Measurements from ENCODE around the gene RSRC1.

RSRC1 gene

DNA sequence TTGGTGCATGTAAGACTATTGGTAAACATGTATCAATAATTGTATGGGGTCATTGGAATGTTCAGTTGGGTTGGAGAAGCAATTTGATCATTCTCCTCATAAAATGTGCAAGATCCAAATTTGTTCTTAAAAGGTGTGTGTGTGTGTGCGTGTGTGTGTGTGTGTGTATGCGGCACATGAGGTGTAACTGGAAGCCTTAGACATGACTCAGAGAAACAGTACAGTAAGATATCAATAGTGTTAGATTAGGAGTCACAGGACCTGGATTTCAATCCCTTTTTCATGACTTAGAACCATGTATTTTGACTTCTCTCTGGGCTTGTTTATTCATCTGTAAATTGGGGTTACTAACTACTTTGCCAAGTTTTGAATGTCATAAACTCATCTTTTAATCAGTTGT is 38.3 kb downstream of the RSRC1 start:
- TF ChIP-seq, protein P1, sequence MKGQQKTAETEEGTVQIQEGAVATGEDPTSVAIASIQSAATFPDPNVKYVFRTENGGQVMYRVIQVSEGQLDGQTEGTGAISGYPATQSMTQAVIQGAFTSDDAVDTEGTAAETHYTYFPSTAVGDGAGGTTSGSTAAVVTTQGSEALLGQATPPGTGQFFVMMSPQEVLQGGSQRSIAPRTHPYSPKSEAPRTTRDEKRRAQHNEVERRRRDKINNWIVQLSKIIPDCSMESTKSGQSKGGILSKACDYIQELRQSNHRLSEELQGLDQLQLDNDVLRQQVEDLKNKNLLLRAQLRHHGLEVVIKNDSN (IDR thresholded peaks at IDR 0.05) = no peak
- TF ChIP-seq NFIC (IDR thresholded peaks at IDR 0.05) = no peak
- TF ChIP-seq TEAD4 (IDR thresholded peaks at IDR 0.05) = no peak
- TF ChIP-seq FOXM1 (IDR thresholded peaks at IDR 0.05; ENCODE audit: borderline replicate concordance, low read depth) = no peak
- TF ChIP-seq EP300 (IDR thresholded peaks at IDR 0.05; ENCODE audit: borderline replicate concordance) = no peak
- TF ChIP-seq EGR1 (IDR thresholded peaks at IDR 0.05) = no peak
- TF ChIP-seq CEBPB (IDR thresholded peaks at IDR 0.05) = no peak
- no peak for TF ChIP-seq ZBTB7A (IDR thresholded peaks at IDR 0.05; ENCODE audit: low read depth)
- TF ChIP-seq YY1 (IDR thresholded peaks at IDR 0.05; ENCODE audit: low read depth) = no peak
- no peak for TF ChIP-seq TAF1 (IDR thresholded peaks at IDR 0.05; ENCODE audit: low read depth)

DNA sequence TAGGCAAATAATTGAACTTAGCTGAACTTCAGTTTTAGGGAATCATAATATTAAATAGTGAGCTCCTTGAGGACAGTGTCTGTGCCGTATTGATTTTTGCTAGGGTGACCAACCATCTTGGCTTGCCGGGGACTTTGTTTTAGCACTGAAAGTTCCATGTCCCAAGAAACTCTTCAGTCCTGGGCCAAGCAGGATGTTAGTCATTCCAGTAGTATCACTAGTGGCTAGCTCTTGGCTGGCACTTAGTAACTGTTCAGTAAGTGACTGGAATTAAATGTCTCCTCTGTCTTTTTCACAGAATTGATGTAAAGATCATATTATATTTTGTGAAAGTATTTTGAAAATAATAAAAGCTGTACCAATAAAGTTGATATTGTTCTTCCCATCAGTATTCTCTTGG is 42.3 kb downstream of the RSRC1 start:
- no peak for TF ChIP-seq CEBPB (IDR thresholded peaks at IDR 0.05)
- TF ChIP-seq FOXM1 (IDR thresholded peaks at IDR 0.05; ENCODE audit: borderline replicate concordance, low read depth) = no peak
- TF ChIP-seq, protein P2, sequence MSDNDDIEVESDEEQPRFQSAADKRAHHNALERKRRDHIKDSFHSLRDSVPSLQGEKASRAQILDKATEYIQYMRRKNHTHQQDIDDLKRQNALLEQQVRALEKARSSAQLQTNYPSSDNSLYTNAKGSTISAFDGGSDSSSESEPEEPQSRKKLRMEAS (IDR thresholded peaks at IDR 0.05) = no peak
- no peak for TF ChIP-seq TCF12 (IDR thresholded peaks at IDR 0.05; ENCODE audit: low read depth)
- no peak for TF ChIP-seq TEAD4 (IDR thresholded peaks at IDR 0.05)
- TF ChIP-seq, protein P3, sequence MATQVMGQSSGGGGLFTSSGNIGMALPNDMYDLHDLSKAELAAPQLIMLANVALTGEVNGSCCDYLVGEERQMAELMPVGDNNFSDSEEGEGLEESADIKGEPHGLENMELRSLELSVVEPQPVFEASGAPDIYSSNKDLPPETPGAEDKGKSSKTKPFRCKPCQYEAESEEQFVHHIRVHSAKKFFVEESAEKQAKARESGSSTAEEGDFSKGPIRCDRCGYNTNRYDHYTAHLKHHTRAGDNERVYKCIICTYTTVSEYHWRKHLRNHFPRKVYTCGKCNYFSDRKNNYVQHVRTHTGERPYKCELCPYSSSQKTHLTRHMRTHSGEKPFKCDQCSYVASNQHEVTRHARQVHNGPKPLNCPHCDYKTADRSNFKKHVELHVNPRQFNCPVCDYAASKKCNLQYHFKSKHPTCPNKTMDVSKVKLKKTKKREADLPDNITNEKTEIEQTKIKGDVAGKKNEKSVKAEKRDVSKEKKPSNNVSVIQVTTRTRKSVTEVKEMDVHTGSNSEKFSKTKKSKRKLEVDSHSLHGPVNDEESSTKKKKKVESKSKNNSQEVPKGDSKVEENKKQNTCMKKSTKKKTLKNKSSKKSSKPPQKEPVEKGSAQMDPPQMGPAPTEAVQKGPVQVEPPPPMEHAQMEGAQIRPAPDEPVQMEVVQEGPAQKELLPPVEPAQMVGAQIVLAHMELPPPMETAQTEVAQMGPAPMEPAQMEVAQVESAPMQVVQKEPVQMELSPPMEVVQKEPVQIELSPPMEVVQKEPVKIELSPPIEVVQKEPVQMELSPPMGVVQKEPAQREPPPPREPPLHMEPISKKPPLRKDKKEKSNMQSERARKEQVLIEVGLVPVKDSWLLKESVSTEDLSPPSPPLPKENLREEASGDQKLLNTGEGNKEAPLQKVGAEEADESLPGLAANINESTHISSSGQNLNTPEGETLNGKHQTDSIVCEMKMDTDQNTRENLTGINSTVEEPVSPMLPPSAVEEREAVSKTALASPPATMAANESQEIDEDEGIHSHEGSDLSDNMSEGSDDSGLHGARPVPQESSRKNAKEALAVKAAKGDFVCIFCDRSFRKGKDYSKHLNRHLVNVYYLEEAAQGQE (IDR thresholded peaks at IDR 0.05; ENCODE audit: low read depth) = no peak
- no peak for TF ChIP-seq EGR1 (IDR thresholded peaks at IDR 0.05)
- no peak for TF ChIP-seq ZBTB7A (IDR thresholded peaks at IDR 0.05; ENCODE audit: low read depth)
- no peak for TF ChIP-seq NFIC (IDR thresholded peaks at IDR 0.05)
- TF ChIP-seq CREB1 (IDR thresholded peaks at IDR 0.05; ENCODE audit: low read depth) = no peak
- TF ChIP-seq TAF1 (IDR thresholded peaks at IDR 0.05; ENCODE audit: low read depth) = no peak
- TF ChIP-seq, protein P1 (IDR thresholded peaks at IDR 0.05) = no peak
- no peak for TF ChIP-seq EP300 (IDR thresholded peaks at IDR 0.05; ENCODE audit: borderline replicate concordance)

DNA sequence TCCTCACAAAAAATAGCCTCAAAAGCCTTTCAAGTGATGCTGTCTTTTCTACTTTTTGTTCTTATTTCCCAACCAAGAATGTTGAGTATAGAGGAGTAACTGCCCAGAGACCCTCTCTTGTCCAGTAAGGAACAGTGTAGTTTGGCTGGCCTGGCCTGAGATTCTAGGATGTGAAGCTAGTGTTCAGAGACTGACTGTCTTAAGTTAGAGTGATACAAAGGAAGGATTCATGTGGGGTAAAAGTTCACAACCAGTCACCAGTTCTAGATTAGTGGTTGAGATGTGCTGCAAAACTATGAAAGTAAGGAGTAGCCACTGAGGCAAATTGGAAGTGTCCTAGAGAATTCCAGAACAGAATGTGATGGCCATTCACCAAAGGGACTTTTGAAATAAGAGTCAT is 49.1 kb downstream of the RSRC1 start:
- TF ChIP-seq FOXM1 (IDR thresholded peaks at IDR 0.05; ENCODE audit: borderline replicate concordance, low read depth) (no peak), CREB1 (IDR thresholded peaks at IDR 0.05; ENCODE audit: low read depth) (no peak)
- TF ChIP-seq, protein P1 (IDR thresholded peaks at IDR 0.05) = no peak

DNA sequence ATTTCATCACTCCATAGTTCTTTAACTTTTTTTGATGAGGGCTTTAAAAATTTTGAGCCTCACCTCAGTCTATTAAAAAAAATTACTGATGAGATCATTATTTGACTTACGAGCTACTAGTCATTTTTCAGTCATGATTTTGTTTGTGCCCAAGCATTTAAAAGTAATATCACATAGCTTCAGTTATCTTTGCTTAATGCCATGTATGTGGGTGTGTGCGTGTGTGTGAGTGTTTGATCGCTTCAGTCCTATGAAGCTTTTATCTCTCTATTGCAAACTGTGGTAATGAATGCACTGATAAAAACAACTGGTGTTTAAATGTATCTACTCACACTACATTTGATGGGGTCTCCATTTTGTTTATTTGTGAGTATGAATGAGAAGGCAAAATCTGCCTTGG is 49.8 kb downstream of the RSRC1 start:
- TF ChIP-seq, protein P3 (IDR thresholded peaks at IDR 0.05; ENCODE audit: low read depth) = no peak
- TF ChIP-seq TCF12 (IDR thresholded peaks at IDR 0.05; ENCODE audit: low read depth) (no peak), FOXM1 (IDR thresholded peaks at IDR 0.05; ENCODE audit: borderline replicate concordance, low read depth) (no peak)

DNA sequence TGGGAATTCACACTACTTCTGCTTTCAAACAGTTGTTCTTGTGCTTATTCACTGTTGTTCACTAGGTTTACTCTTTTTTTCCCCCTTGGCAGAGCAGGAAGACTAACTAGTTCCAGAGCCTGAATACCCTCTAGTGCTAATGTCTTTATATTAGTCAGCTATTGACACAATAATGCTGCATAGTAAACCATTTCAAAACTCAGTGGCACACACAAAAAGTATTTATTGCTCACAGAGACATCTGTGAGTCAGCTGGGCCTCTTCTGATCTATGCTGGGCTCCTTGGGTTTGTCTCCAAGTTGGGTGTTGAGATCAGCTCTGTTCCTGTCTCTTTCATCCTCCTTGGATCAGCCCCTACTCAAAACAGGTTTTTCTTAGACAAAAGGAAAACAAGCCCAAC is 51.1 kb downstream of the RSRC1 start:
- TF ChIP-seq, protein P2 (IDR thresholded peaks at IDR 0.05) = no peak
- no peak for TF ChIP-seq RAD21 (IDR thresholded peaks at IDR 0.05; ENCODE audit: low read depth)

DNA sequence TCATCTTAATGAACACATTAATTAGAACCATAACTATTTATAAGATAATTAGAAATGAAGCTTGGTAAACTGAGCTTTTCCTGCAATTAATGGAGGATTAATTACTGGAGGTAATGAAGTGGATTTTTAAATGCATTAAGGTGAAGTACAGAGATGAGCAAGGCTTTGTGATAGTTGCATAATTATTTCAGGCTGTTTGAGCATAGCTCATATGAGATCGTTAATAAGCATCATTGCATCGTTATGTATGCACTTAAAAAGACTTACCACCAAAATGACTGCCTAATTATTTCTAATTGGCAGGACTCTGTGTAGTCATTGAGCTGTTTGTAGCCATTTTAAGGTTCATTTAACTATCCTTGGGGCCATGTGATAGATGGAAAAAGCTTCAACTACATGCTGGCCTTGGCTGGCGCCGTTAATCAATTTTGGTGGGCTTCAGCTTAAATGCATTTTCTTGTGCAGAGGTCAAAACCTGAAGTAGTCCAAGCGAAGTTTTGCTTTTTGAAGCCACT is 55.3 kb downstream of the RSRC1 start:
- TF ChIP-seq, protein P3 (IDR thresholded peaks at IDR 0.05; ENCODE audit: low read depth) = no peak
- TF ChIP-seq YY1 (IDR thresholded peaks at IDR 0.05; ENCODE audit: low read depth) = no peak
- TF ChIP-seq, protein P1 (IDR thresholded peaks at IDR 0.05) = no peak
- no peak for TF ChIP-seq NFIC (IDR thresholded peaks at IDR 0.05)
- TF ChIP-seq RAD21 (IDR thresholded peaks at IDR 0.05; ENCODE audit: low read depth) = no peak
- TF ChIP-seq TAF1 (IDR thresholded peaks at IDR 0.05; ENCODE audit: low read depth) = no peak
- no peak for TF ChIP-seq CREB1 (IDR thresholded peaks at IDR 0.05; ENCODE audit: low read depth)
- TF ChIP-seq, protein P2 (IDR thresholded peaks at IDR 0.05) = no peak
- no peak for TF ChIP-seq TEAD4 (IDR thresholded peaks at IDR 0.05)
- TF ChIP-seq ZBTB7A (IDR thresholded peaks at IDR 0.05; ENCODE audit: low read depth) = no peak
- no peak for TF ChIP-seq TCF12 (IDR thresholded peaks at IDR 0.05; ENCODE audit: low read depth)

Measured in Ishikawa (cell line).